ENCODE measurements around the gene GAL3ST3.
"Not testable (repeated sequence)": the region's sequence is repeated elsewhere in the genome, so short reads cannot be mapped to it uniquely, and the experiment has no call there.

Gene GAL3ST3

DNA sequence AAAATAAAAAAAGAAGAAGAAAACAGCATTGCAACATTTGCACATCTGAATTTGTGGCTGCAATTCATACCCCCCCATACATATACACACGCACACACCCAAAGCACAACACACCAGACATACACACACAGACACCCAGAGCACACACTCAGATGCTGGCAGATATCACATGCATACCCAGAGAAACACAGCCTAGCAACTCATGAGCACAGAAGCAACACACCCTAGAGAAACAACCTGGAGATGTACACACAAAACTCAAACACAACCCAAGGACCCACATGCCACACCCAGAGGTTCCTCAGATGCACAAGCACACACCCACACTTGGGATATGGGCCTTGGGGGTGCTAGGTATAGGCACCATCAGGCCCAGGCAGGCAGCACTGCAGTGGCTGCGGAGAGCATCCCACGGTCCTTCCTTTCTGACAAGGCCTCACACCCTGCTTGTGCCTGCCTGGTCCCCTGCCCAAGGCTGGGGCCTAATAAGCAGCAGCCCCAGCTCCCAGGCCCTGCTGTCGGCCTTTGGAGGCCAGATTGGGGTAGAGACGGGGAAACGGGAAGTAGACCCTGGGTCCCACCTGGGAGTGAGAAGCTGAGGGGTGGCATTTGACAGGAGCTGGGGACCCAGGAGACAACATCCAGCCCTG, 34.0 kb downstream of the GAL3ST3 start:
- no peak for DNase-seq (ENCODE audit: low read depth in 4 of 4, low spot score in 1 of 4)

DNA sequence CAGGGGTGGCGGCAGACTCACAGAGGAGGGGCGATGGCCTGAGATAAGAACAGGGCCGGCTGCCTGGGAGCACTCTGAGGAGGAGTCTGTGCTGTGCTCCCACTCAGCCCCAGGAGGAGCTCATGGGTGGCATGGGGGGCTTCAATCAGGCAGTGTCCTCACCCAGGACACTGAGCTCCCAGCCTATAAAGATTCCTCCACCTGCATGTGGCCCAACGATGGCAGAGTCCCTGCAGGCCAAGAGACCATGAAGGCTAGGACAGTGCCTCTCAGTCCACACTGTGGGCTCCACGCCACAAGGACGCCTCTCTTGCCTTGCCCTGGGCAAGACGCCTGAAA, 35.2 kb downstream of the GAL3ST3 start:
- no peak for DNase-seq (ENCODE audit: low read depth in 4 of 4, low spot score in 1 of 4)

DNA sequence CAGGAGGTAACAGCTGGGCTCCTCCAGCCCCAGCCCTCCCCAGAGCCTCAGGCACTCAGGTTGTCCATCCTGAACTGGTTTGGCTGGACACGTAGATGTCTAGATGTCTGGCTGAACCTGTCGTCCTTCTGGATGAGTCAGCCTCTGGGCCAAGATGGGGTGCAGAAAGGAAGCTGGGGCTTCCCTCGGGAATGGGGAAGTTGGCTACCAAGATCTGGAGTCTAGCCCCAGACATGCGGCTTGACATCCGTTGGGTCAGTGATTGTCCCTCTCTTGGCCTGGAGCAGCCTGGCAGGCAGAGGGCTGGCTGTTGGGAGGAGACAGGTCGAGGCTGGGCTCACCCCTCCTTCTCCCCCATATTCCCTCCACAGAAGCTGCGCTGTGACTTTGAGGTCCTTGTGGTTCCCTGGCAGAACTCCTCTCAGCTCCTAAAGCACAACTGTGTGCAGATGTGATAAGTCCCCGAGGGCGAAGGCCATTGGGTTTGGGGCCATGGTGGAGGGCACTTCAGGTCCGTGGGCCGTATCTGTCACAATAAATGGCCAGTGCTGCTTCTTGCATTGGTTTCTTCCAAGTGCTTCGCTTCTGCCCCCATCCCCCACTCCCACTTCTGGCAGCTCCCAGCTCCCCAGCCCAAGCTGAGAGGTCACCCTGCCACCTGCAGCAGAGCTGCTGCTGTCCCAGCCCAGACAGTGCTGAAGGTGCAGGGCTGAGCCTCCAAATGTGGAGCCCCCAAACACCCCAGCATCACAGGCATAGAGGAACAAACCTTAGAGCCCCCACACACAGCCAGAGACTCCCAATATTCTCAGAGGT, 35.8 kb downstream of the GAL3ST3 start:
- no peak for DNase-seq (ENCODE audit: low read depth in 4 of 4, low spot score in 1 of 4)

DNA sequence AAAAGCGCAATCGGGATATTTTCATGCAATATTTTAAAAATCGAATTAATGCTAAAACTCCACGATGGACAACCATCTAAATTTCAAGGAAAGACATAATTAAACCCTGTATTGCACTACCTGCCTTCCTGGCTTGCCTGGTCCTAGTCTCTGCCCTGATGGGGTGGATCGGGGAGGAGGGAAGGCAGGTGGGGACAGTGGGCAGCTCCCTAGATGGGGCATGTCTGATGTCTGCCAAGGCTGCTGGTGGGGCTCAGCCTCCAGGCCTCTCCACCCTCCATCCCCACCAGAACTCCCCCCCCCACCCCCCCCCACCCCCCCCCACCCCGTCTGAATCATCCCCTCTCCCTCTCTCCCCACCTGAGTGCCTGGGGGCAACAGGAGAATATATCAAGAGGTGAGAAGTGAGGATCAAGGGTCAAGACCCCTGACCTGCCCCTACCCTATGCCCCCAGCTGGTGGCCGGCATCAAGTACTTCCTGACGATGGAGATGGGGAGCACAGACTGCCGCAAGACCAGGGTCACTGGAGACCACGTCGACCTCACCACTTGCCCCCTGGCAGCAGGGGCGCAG, 36.5 kb downstream of the GAL3ST3 start:
- DNase-seq (ENCODE audit: low read depth in 4 of 4, low spot score in 1 of 4), result no peak

DNA sequence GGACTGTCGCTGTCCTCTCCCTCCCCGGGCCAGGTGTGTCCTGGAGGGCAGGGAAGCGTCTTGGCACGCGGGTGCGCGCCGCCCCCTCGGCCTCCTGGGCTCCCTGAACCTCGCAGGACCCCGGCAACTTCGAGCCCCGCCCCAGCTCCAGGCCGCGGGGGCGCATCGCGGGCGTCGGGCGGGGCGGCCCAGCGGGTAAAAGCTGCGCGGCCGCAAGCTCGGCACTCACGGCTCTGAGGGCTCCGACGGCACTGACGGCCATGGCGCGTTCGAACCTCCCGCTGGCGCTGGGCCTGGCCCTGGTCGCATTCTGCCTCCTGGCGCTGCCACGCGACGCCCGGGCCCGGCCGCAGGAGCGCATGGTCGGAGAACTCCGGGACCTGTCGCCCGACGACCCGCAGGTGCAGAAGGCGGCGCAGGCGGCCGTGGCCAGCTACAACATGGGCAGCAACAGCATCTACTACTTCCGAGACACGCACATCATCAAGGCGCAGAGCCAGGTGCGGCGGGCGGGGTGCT, 37.1 kb downstream of the GAL3ST3 start, which contains the start of gene CST6:
CST6 (plus strand) TSS at position 224 of the 519 bp plus-strand sequence; CDS start at position 261, 37 bp downstream.
- no peak for DNase-seq (ENCODE audit: low read depth in 4 of 4, low spot score in 1 of 4)

DNA sequence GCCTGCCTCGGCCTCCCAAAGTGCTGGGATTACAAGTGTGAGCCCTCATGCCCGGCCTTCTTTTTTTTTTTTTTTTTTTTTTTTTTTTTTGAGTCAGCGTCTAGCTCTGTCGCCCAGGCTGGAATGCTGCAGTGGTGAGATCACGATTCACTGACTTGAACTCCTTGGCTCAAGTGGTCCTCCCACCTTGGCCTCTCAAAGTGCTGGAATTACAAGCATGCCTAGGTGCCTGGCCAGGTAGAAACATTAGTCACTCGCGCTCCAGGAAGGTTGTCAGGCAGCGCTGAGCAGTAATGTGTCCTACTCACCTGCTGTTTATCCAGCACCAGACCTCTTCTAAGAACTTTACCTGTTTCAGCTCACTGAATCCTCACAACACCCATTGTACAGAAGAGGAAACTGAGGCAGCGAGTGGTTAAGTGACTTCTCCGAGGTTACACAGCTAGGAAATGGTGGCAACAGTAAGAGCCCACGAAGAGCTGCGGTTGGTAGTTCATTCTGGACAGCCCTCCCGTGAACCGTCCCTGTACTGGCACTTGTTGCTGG, 37.6 kb downstream of the GAL3ST3 start:
- DNase-seq (ENCODE audit: low read depth in 4 of 4, low spot score in 1 of 4), result no peak

DNA sequence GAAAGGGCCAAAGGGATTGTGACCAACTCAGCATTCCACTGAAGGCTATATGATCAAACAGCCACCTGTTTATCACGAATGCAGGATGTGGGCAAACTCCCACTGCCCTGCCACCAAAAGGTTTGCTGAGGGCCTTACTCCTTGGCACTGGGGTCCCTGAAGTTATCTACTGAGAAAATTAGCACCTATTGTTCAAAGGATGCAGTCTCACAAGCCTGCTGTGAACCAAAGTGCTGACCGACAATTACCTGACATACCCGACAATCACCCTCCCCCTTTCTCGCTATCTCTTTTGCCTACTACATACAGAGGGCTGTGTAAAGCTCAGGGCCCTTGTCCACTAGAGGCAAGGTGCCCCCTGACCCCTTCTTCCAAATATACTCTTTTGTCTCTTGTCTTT, 38.9 kb downstream of the GAL3ST3 start:
- not testable (repeated sequence) for DNase-seq (ENCODE audit: low read depth in 4 of 4, low spot score in 1 of 4)

DNA sequence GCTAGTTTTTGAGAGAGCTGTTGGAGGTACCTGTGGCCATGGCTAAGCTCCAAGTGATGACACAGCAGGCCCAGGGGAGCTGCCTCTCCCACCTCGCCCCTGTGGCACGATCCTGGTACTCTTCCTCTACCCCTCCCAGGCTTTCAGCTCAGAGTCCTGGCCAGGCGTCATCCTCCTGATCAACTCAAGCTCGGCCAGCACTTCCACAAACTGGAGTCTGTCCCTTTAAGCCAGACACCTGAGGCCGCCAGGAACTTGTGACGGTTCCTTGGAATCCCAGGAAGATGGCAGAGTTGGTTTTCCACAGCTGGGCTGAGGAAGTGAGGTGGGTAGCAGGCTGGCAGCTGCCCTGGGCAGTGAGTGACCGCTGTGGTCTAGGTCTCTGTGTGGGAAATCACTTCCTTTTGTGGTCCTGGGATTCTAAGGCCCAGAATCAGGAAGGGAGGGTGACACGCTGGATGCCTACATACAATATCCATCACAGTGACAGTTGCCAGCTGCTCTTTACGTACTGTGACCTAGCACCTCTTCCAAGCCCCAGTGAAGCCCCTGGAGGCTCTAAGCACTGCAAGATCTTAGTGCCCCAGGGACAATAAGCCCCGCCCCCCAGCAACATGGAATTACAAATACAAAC, 40.4 kb downstream of the GAL3ST3 start:
- no peak for DNase-seq (ENCODE audit: low read depth in 4 of 4, low spot score in 1 of 4)

DNA sequence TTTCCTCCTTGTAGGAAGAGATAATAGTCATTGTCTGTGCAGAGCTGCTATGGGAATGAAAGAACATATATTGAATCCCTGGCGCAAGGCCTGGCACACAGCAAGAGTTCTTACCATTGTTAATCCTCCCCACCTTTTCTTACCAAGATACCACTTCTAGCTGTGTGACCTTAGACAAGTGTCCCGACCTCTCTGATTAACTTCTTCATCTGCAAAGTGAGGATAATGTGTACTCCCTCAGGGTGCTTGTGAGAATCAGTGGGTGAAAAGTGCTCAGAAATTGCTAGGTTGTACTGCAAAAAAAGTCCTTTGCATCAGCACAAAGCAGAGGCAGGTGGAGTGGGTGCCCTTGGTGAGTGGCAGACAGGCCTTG, 40.9 kb downstream of the GAL3ST3 start:
- no peak for DNase-seq (ENCODE audit: low read depth in 4 of 4, low spot score in 1 of 4)

DNA sequence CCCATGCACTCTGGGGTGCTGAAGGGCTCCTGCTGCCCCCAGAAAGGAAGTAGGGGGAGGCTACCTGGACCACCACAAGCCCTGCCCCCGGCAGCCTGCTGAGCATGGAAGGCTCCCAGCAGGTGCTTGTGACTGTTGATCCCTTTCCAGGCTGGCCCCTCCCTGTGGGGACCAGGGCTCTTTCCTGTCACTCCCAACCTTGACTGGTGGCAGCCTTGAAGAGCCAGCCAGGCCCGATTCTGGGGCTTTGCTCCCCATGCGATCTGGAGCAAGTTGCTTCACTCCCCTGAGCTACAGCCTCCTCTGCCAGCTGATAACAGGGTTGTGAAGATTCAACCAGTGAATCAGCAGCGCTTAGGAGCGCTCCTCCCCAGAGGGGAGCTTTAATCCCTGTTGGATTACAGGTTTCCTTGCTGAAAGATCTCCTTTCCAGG, 41.7 kb downstream of the GAL3ST3 start:
- no peak for DNase-seq (ENCODE audit: low read depth in 4 of 4, low spot score in 1 of 4)

DNA sequence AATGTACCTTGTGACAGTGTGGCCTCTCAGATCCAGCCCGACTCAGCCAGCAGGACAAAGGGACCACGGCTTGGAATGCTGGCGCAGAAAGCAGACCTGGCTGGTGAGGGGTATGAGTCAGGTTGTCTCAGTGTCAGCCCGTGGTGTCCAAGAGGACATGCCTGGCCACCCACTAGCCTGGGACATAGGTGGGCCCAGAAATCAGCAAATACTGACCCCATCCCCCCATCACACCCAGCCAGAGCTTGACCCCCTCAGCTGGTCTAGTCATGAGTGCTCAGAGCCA, 42.1 kb downstream of the GAL3ST3 start:
- DNase-seq (ENCODE audit: low read depth in 4 of 4, low spot score in 1 of 4), result no peak

DNA sequence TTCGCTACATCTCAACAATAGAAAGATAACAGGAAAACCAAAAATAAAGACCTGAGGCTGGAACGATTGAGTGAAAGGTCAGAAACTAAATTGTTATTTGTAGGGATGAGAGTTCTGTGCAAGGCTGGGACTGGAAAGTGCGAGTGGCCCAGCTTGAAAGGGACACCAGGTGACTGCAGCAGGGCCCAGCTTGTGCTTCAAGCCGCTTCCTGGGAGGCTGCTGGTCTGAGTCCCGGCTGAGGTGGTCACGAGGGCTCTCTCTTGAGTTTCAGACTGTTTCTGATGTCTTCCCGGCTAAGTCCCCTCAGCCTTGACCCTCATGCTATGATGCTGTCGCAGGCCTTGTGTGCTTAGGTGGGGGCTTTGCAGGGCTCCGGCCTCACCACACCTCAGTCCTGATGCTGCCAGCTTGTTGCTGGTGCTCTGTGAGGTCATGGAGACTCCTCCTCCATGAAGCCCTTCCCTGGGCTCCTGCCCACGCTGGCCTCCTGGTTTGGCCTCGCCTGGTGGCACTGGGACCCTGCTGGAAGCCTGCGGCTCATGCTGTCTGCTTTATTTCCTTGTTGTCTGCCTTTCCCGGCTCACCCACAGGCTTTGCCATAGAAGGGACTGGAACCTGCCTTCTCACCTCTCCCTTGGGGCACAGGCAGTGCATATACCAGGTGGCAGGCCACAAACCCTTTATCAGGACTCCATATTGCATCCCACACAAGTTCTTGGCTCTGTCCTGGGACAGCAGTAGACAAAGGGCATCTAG, 42.6 kb downstream of the GAL3ST3 start:
- no peak for DNase-seq (ENCODE audit: low read depth in 4 of 4, low spot score in 1 of 4)

DNA sequence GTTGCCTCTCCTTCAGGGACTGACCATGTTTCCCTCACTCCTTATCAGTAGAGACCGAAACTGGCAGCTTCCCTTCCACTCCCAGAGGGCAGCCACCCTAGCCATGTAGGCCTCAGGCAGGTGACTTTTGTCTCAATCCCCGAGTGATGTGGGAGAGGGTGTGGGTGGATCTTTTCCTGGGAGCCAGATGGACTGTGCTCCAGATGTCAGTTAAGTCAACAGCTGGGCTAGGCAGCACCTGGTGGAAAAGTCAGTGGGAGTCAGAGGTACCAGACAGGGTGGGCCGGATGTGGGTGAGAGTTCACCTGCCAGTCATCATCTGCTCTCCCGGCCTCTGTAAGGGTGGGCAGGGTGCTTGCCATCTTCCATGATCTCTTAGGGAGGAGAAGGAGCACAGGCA, 44.8 kb downstream of the GAL3ST3 start:
- no peak for DNase-seq (ENCODE audit: low read depth in 4 of 4, low spot score in 1 of 4)

DNA sequence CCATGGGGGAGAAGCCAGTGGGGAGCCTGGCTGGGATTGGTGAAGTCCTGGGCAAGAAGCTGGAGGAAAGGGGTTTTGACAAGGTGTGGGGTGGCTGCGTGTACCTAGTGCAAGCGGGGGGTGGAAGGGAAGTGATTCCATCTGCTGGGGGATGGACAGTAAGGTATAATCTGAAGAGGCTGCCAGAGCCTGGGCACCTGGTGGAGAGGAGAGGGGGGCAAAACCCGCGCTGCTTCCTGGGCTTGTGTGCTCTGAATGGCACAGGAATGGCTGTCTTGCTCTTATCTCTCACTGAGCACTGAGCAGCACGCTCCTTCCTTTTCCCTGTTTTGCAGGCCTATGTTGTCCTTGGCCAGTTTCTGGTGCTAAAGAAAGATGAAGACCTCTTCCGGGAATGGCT, 45.7 kb downstream of the GAL3ST3 start:
- DNase-seq (ENCODE audit: low read depth in 4 of 4, low spot score in 1 of 4), result no peak

DNA sequence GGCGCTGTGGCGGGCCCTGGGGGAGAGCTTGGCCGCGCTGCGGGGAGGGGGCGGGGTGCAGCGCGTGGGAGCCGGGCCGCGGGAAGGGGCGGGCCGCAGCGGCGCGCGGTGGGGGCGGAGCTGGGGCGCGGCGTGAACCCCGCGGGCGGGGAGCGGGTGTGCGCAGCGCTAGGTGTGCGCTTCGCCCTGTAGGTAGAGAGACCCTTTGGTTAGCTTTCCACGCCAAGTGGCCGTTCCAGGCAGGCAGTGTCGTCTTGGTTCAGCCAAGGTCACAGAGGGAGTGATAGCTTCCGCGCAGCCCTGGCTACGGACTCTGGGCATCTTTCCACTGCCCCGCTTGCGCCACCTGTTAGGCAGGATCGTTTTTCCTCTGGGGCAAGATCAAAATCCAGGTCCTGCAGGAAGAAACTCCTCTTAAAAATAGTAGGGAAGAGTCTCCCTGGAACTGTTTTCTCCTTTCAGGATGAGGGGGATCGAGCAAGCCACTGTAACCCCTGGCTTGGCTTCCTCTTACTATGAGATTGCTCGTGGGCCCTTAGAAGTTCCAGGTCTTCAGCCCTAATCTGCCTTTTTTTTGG, 46.2 kb downstream of the GAL3ST3 start:
- peak in 1 of 4 experiments; percentile 62 for DNase-seq (ENCODE audit: low read depth in 4 of 4, low spot score in 1 of 4)

DNA sequence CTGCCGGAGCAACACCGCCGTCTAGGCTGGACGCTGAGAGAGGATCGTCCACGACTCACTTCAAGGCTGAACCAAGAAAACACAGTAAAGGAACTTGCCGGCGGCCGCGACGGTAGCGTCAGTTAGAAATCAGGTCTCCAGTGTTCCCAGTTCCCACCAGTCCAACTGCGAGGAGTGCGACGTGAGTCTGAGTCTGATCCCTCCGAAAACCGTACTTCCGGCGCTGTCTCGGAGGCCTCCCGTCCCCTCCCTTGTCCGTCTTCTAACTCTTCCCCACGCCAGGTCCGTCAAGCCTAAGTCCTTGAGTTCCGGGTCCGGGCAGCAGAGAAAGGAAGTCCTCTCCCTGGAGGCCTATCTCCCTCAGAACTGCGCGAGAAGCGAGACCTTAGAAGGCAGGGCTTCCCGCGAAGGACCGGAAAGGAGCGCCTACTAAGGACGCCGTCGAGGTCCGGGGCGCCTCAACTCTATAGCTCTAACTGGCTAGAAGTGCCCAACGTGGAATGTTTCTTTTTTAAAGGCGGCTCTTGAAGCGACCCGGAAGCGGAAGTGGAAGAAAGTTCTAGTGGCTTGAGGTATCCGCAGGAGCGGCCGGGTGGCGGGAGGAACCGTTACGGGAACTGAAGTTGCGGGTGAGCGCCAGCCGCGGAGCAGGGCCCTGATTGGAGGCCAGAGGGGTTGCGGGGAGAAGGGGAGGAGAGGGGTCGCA, 46.9 kb downstream of the GAL3ST3 start, which contains the start of the genes BANF1 and EIF1AD:
BANF1 (plus strand) TSS at position 562 of the 706 bp plus-strand sequence. CDS start 748 bp downstream, outside the sequence.
EIF1AD (minus strand) TSS at position 216 of the 706 bp plus-strand sequence. CDS start 1,768 bp downstream, outside the sequence.
- DNase-seq (ENCODE audit: low read depth in 4 of 4, low spot score in 1 of 4), result peak; percentile 76 to 89 (median 83)

DNA sequence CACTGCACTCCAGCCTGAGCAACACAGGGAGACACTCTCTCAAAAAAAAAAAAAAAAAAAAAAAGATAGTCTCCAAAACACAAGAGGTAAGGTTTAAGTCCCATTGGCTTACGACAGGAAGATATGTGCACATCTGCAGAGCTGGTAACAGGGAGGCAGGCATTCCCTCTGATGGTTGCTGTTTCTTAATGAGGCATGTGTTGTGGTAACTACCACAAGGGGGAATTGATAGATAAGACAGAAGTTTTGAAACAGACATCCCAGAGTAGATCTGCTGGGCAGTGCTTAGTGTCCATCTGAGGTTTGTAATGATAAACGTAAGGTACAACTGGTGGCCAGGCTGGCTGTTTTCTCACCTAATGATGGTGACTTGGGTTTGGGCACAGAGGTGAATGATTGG, 51.7 kb downstream of the GAL3ST3 start:
- no peak for DNase-seq (ENCODE audit: low read depth in 4 of 4, low spot score in 1 of 4)

DNA sequence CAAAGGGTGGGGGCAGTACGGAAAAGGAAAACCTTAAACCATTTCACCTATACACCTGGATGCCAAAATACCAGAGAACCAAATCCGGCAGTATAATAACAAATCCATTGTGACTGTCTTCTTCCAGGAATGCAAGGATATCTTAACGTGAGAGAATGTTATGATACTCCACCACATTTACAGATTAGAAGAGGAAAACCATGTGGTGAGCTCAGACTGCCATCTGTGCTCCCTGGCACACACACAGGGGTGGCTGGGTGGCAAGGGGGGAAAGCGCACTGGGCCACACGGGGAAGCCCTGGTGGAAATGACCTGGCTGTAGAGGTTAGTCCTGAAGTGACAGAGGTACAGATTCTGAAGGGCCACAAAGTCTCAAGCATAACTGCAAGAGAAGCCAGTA, 56.9 kb downstream of the GAL3ST3 start:
- no peak for DNase-seq (ENCODE audit: low read depth in 4 of 4, low spot score in 1 of 4)
